ENCODE data around the gene CREG2.

Gene CREG2

DNA sequence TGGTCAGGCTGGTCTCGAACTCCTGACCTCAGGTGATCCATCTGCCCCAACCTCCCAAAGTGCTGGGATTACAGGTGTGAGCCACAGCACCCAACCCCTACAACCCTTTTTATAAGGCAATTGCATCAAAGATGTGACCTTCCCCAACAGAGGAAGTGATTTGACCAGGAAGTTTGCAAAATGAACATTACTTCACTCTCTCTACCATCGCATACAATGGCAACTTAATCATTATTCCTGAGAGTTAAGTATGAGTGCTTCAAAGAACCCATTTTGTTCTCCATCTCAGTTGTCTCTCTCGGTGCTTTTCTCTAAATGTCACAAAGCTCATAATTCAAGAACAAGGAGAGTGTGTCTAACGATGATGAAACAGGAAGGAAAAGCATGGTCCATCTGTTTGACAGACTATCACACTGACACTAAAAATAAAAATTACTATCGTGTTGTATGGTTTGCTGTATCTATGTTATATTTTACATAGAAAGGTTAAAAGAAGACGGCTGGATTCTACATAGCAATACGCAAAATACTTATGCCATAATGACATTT, 18.1 kb upstream of the CREG2 start:
- no peak for DNase-seq

GRCh38 chr2:101403745-101404144, 16.4 kb upstream of the CREG2 start:
- no peak for DNase-seq

DNA sequence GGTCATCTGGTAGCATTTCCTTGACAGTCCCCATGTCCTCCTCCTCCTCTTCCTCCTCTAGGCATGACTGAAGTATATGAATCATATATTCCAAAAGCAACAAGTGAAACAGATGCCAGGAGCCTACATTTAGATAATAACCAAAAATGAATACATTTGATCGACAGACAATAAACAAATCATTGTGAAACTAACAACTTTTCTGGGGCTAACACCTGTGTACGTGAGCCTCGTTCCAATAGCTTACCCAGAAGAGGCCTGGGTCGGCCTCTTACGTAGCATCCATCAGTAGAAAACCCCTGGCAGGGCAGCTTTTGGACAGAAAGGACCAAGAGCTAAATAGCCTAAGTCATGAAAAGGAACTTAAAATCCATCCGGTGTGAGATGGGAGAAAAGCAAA, 15.3 kb upstream of the CREG2 start:
- DNase-seq = no peak

DNA sequence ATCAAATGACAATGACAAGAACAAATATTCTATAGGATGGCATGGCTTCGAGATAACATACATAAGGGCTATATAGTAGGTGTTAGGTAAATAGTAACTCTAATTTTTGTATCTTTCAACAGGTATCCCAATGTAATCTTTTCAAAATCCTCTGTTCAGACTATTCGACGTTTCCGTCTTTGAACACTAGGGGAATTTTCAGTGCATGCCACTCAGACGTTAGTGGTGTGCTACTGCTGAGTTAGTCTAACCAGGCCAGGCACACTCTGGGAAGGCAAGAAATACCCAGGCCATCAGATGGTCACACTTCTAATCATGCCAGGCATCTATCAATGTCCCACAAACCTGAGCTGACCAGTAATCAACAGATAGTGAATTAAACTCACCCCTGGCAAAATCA, 14.6 kb upstream of the CREG2 start:
- no peak for DNase-seq

GRCh38 chr2:101401326-101401665, 14.0 kb upstream of the CREG2 start:
- no peak for DNase-seq

- no peak for DNase-seq
Observed at GRCh38 chr2:101400506-101401325, 13.4 kb upstream of the CREG2 start.

GRCh38 chr2:101400048-101400447, 12.7 kb upstream of the CREG2 start:
- DNase-seq = no peak

DNA sequence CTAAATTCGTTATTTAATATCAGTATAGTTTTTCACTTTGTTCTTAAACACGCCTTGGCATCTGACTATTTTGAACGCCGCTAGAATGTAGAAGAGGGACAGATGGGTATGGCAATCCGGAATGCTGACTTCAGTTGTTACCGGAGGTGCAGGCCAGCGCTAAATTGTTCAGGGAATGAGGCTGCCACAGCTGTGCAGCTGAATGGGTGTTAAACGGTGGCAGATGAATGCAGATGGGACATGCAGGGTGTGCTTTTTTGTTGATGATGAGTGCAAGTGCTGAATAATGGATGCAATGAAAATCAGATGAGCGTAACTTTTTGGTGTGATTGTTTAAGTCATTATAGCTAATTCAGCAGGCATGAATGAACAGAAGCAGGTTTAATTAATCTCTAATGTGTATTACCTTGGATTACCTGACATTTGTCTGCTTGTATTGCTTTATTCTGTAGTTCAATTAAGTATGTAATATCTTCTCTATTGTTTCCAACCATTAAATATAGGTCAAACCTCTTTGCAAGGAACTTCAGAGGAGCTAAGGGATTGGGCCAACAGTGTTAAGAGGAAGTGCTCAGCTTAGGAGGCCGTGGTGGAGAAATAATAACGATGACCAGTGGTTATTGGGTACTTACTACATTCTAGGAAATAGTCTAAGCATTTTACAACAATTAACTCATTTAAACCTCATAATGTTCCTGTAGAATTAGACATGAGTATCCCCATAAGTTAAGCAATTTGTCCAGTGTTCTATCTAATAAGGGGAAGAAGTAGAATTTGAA, 11.9 kb upstream of the CREG2 start:
- DNase-seq = no peak

DNA sequence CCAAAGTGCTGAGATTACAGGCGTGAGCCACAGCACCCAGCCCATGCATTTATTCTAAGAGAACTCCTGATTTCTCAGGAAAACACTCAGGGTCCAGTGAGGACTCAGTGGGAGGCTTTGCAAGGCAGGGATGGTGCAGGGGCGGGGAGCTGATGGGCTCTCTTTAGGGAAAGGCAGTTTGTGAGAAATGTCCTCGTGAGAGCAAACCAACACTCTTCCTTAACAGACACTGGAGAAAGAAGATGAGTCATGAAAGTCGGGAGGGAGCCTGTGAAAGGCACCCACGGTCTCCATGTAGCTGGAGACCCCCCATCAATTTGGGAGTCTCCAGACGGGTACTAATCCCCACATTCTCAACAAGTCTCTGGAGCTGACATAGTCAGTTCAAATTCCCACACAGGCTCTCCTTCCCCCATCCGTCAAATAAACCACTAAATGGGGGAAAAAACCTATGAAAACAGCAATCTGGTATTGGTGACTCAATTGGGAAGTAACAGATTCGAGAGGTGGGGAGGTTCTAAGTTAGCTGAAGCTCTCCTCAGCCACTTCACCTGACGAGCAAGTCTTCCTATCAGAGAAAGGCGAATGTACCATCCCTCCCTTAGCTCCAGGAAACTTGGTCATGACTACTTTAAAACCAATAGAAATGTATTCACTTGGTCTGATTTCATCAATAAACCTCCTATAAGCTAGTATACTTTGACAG, 11.0 kb upstream of the CREG2 start:
- no peak for DNase-seq

DNA sequence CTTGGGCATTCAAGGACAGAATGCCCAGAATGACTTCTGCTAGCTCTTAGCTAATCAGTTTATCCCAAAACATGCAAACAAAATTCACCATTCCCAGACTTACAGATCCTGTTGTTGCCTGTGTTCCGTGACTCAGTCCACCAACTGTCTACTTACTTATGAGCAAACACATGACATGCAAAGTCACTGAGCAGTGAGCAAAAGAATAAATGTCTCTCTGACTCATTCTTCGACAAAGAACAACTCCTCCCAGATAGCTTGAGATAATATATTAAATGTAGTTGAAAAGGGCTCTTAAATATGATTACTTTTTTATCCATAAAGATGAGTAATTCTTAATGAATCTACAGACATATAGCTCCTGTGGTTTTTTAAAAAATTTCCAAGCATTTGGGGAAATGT, 9.0 kb upstream of the CREG2 start:
- no peak for DNase-seq

GRCh38 chr2:101395545-101396315, 8.4 kb upstream of the CREG2 start:
- DNase-seq = no peak

DNA sequence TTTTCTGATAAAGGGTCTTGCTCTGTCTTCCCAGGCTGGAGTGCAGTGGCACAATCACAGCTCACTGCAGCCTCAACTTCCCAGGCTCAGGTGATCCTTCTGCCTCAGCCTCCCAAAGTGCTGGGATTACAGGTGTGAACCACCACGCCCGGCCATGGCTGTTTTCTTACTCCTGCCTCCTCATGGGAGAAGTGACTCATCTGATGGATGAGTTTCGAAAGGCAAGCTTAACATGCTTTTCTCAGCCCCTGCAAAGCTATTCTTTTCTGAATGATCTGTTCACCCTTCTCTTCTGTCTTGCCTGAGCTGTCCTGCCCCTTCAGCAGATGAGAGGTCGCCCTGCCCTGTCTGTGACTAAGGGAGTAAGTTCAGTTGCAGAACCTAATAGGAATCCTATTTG, 929 bp upstream of the CREG2 start:
- DNase-seq = no peak

- no peak for DNase-seq
Observed at GRCh38 chr2:101386599-101387150, 628 bp downstream of the CREG2 start.

- DNase-seq = no peak
Observed at GRCh38 chr2:101383016-101383541, 4.2 kb downstream of the CREG2 start.

- no peak for DNase-seq
Observed at GRCh38 chr2:101382442-101382841, 4.9 kb downstream of the CREG2 start.

GRCh38 chr2:101380376-101380775, 6.9 kb downstream of the CREG2 start:
- no peak for DNase-seq

- DNase-seq = no peak
Observed at GRCh38 chr2:101379091-101379490, 8.2 kb downstream of the CREG2 start.

DNA sequence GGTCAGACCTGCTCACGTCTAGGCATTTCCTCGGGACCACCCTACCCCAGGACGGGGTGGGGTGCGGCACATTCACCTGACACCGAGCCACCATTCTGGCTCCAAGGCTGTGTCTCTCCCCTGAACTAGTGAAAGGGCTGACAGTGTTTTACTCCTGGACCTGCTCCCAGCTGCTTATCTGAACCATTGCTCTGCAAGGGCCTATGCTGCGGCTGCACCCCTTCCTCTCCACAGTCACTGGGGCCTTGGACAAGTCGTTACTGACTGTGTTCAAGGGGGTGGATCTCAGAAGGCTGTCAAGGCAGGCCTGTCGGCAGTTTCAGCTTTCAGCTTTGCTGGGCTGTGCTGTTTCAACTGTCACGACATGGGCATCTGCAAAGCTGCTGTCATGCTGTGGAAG, 11.7 kb downstream of the CREG2 start:
- DNase-seq = no peak

- no peak for DNase-seq
Observed at GRCh38 chr2:101374821-101375561, 12.3 kb downstream of the CREG2 start.

DNA sequence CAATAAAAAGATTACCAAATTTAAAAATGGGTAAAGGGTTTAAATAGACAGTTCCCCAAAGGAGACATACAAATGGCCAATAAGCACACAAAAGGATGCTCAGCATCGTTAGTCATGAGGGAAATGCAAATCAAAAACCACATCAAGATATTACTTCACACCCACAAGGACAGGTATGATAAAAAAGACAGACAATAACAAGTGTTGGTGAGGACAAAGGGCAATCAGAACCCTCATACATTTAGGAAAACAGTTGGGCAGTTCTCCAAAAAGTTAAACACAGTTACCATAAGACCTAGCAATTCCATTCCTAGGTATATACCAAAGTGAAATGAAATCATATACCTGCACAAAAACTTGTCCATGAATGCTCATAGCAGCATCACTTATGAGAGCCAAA, 14.5 kb downstream of the CREG2 start:
- DNase-seq = no peak

- DNase-seq = no peak
Observed at GRCh38 chr2:101371636-101372035, 15.7 kb downstream of the CREG2 start.
